Smooth muscle cell (in vitro differentiated cells): ENCODE measurements around the gene AIMP1. TPM values are rescaled to one million over a fixed set of nuclear protein-coding genes. Genes with fewer than 3 reads are reported as not detected.

Experiments
- DNase-seq: peaks from one replicate; lab custom pipeline; 2025; ENCODE audit not compliant: unreplicated experiment; lab: John Stamatoyannopoulos, UW
- H2AFZ ChIP-seq: fragments of 200-600 bp; sonication (generic); 2 replicates; pipeline ENCODE4 v1.6.0; 2016; ENCODE audit warnings: antibody characterized with exemption, low read depth, mild to moderate bottlenecking
- H3F3A ChIP-seq: fragments of 200-600 bp; sonication (generic); 2 replicates; pipeline ENCODE4 v1.6.0; 2017; ENCODE audit warnings: antibody characterized with exemption, low read depth
- H3K27ac ChIP-seq: fragments of 200-600 bp; sonication (generic); 2 replicates; pipeline ENCODE4 v1.5.1; 2016; ENCODE audit warnings: low read depth, mild to moderate bottlenecking
- H3K27me3 ChIP-seq: fragments of 200-600 bp; sonication (generic); 2 replicates; pipeline ENCODE4 v1.6.1; 2016; ENCODE audit warnings: low read depth, mild to moderate bottlenecking
- H3K36me3 ChIP-seq: fragments of 200-600 bp; sonication (generic); 2 replicates; pipeline ENCODE4 v1.5.1; 2016; ENCODE audit warnings: low read depth
- H3K4me1 ChIP-seq: fragments of 200-600 bp; sonication (generic); 2 replicates; pipeline ENCODE4 v1.5.1; 2016; ENCODE audit warnings: low read depth
- H3K4me2 ChIP-seq: fragments of 200-600 bp; sonication (generic); 2 replicates; pipeline ENCODE4 v1.6.0; 2016; ENCODE audit warnings: mild to moderate bottlenecking
- H3K4me3 ChIP-seq: fragments of 200-600 bp; sonication (generic); 2 replicates; pipeline ENCODE4 v1.5.1; 2016; ENCODE audit warnings: mild to moderate bottlenecking
- H3K79me2 ChIP-seq: fragments of 200-600 bp; sonication (generic); 2 replicates; pipeline ENCODE4 v1.6.0; 2016; ENCODE audit warnings: low read depth, mild to moderate bottlenecking
- H3K9ac ChIP-seq: fragments of 200-600 bp; sonication (generic); 2 replicates; pipeline ENCODE4 v1.6.0; 2016; ENCODE audit warnings: low read depth
- H3K9me3 ChIP-seq: fragments of 200-600 bp; sonication (generic); replicated peaks from 2 replicates; pipeline ENCODE4 v1.5.1; 2016; ENCODE audit warnings: low read depth
- H4K20me1 ChIP-seq: fragments of 200-600 bp; sonication (generic); 2 replicates; pipeline ENCODE4 v1.6.0; 2016; ENCODE audit warnings: low read depth
- WGBS: methylation state at CpG from one replicate; pipeline ENCODE4 v1.1.7; 2016; ENCODE audit warnings: low lambda C conversion rate; 5-methylcytosine and 5-hydroxymethylcytosine counted together
- polyA plus RNA-seq: library from polyadenylated mRNA; unstranded; fragments of >200 nt; fragmentation: Nextera tagmentation; extraction: Ambion mirVana; gene quantifications from 2 replicates; pipeline ENCODE4 v1.2.1, GENCODE V29; 2016
- total RNA-seq: library from RNA; depleted of rRNA; stranded (reverse); fragments of >200 nt; gene quantifications from 2 replicates; pipeline ENCODE4 v1.2.3, GENCODE V29; 2014
- TF ChIP-seq, protein P1 (sequence below): fragments of 200-600 bp; sonication (generic); IDR thresholded peaks from 2 replicates; pipeline ENCODE4 v1.5.1; 2017; ENCODE audit warnings: borderline replicate concordance, mild to moderate bottlenecking, antibody characterized with exemption; ENCODE audit not compliant: insufficient read depth, poor library complexity, severe bottlenecking

AIMP1 gene
- total and polyA plus RNA-seq, 2 experiments from 2014 or later = 35.1 to 58.5 TPM

DNA sequence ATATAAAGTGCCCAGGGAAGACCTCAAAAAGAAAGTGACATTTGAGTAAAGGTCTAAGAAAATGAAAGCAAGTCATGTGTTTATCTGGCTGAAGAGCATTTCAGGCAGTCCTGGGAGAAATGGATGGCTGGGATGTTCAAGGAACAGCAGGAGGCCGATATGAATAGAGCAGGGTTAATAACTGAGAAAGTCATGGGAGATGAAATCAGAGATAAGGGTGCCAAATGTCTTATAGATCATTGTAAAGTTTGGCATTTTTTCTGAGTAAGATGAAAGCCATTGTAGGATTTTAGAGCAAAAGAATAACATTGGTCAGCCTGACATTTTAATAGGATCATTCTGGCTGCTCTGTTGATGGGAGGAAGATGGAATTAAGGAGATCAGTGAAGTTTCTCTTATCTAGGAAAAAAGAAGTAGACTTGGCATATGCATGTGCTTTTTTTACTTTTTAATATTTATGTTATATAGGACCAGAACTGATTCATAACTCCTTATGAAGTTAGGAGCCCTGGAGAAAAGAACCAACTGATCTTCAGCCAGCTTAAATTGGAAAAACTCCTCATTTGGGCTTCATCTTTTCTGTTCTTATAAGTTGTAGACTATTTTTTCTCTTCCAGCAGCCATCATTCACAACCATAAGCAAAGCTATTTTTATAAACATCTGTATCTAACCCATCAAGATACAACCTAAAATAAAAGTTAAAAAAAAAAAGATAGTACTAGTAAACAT is 18.6 kb downstream of the AIMP1 start:
- H3F3A ChIP-seq = no peaks in the 10 kb centered on the region
- no peak overlapping the region for H3K4me3 ChIP-seq
- DNase-seq = no peak
- TF ChIP-seq, protein P1, sequence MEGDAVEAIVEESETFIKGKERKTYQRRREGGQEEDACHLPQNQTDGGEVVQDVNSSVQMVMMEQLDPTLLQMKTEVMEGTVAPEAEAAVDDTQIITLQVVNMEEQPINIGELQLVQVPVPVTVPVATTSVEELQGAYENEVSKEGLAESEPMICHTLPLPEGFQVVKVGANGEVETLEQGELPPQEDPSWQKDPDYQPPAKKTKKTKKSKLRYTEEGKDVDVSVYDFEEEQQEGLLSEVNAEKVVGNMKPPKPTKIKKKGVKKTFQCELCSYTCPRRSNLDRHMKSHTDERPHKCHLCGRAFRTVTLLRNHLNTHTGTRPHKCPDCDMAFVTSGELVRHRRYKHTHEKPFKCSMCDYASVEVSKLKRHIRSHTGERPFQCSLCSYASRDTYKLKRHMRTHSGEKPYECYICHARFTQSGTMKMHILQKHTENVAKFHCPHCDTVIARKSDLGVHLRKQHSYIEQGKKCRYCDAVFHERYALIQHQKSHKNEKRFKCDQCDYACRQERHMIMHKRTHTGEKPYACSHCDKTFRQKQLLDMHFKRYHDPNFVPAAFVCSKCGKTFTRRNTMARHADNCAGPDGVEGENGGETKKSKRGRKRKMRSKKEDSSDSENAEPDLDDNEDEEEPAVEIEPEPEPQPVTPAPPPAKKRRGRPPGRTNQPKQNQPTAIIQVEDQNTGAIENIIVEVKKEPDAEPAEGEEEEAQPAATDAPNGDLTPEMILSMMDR = no peak
- H3K9me3 ChIP-seq = no peaks in the 10 kb centered on the region
- no peaks in the 10 kb centered on the region for H3K4me1 ChIP-seq
- H2AFZ ChIP-seq = no peak overlapping the region
- no peaks in the 10 kb centered on the region for H3K27me3 ChIP-seq
- H3K9ac ChIP-seq = no peak overlapping the region
- no peak overlapping the region for H3K4me2 ChIP-seq
- H3K27ac ChIP-seq = no peak overlapping the region
- 76% methylated on average over 1 of the region's 1 CpG for WGBS
- no peaks in the 10 kb centered on the region for H4K20me1 ChIP-seq
- peaks cover 43% of the 10 kb centered on the region for H3K36me3 ChIP-seq
- peaks cover 11% of the 10 kb centered on the region for H3K79me2 ChIP-seq

DNA sequence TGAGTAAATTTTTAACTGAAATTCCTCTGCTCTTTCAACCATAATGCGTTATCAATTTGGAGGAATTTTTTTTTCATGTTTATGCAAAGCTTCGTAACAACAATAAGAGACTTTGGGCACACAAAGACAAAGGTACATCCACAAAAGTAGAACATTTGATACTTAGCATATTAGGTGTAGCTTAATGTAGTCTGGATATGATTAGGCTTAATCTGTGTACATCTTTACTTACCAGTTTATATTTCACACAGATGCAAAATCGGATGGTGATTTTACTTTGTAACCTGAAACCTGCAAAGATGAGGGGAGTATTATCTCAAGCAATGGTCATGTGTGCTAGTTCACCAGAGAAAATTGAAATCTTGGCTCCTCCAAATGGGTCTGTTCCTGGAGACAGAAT is 20.3 kb downstream of the AIMP1 start:
- H3K4me3 ChIP-seq = no peak overlapping the region
- peaks cover 20% of the 10 kb centered on the region for H3K79me2 ChIP-seq
- H3K36me3 ChIP-seq = peaks cover 37% of the 10 kb centered on the region
- no peak for DNase-seq
- H3K27ac ChIP-seq = no peak overlapping the region
- no peaks in the 10 kb centered on the region for H3F3A ChIP-seq
- H3K9ac ChIP-seq = no peak overlapping the region
- peaks cover 3% of the 10 kb centered on the region for H4K20me1 ChIP-seq
- 97% methylated on average over 3 of the region's 3 CpGs for WGBS
- H3K27me3 ChIP-seq = no peaks in the 10 kb centered on the region
- H2AFZ ChIP-seq = no peak overlapping the region
- H3K4me2 ChIP-seq = no peak overlapping the region
- TF ChIP-seq, protein P1 = no peak
- no peaks in the 10 kb centered on the region for H3K4me1 ChIP-seq
- H3K9me3 ChIP-seq = no peaks in the 10 kb centered on the region

DNA sequence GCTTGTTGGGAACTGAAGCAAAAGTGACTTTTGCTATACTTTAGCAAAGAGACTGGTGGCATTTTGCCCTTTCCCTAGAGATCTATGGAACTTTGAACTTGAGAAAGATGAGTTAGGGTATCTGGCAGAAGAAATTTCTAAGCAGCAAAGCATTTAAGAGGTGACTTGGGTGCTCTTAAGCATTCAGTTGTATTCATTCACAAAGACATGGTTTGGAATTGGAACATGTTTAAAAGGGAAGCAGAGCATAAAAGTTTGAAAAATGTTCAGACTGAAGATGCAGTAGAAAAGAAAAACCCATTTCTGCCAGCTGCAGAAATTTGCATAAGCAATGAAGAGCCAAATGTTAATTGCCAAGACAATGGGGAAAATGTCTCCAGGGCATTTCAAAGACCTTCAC is 21.6 kb downstream of the AIMP1 start:
- Histone ChIP-seq H3K36me3 (peaks cover 33% of the 10 kb centered on the region), H3K4me1 (no peaks in the 10 kb centered on the region), H3K4me2 (no peak overlapping the region), H4K20me1 (peaks cover 3% of the 10 kb centered on the region), H3K9me3 (no peaks in the 10 kb centered on the region), H3K4me3 (no peak overlapping the region), H3K27me3 (no peaks in the 10 kb centered on the region), H3K9ac (no peak overlapping the region), H3F3A (no peaks in the 10 kb centered on the region), H3K27ac (no peak overlapping the region), H3K79me2 (peaks cover 28% of the 10 kb centered on the region), H2AFZ (no peak overlapping the region)
- TF ChIP-seq, protein P1 = no peak
- DNase-seq = no peak

DNA sequence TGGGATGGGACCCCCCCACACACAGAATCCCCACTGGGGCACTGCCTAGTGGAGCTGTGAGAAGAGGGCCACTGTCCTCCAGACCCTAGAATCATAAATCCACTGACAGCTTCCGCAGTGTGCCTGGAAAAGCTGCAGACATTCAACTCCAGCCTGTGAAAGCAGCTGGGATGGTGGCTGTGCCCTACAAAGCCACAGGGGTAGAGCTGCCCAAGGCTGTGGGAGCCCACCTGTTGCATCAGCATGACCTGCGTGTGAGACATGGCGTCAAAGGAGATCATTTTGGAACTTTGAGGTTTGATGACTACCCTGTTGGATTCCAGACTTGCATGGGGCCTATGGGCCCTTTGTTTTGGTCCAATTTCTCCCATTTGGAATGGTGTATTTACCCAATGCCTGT is 22.3 kb downstream of the AIMP1 start:
- H3K79me2 ChIP-seq = peaks cover 36% of the 10 kb centered on the region
- no peaks in the 10 kb centered on the region for H3K27me3 ChIP-seq
- peaks cover 3% of the 10 kb centered on the region for H4K20me1 ChIP-seq
- TF ChIP-seq, protein P1 = no peak
- H3K9ac ChIP-seq = no peak overlapping the region
- no peaks in the 10 kb centered on the region for H3K4me1 ChIP-seq
- no peaks in the 10 kb centered on the region for H3F3A ChIP-seq
- H3K9me3 ChIP-seq = no peaks in the 10 kb centered on the region
- no peak for DNase-seq
- no peak overlapping the region for H3K27ac ChIP-seq
- no peak overlapping the region for H2AFZ ChIP-seq
- 97% methylated on average over 3 of the region's 3 CpGs for WGBS
- H3K4me2 ChIP-seq = no peak overlapping the region
- no peak overlapping the region for H3K4me3 ChIP-seq
- peaks cover 29% of the 10 kb centered on the region for H3K36me3 ChIP-seq
